Activated CD4-positive, alpha-beta T cell treated with anti-CD3 and anti-CD28 coated beads for 4 hours (primary cell): ENCODE measurements around the gene VPS39.
"Not testable (repeated sequence)": the region's sequence is repeated elsewhere in the genome, so short reads cannot be mapped to it uniquely, and the experiment has no call there.

Experiments
- DNase-seq, 2 donors: peaks; one replicate each; pipeline ENCODE4 v3.0.0-alpha.2; 2020

The VPS39 gene

GRCh38 chr15:42207674-42208579 lies at the start of gene VPS39:
TSS of gene VPS39 (minus strand) at chr15:42208304. CDS start at chr15:42208153, 151 bp downstream.
- DNase-seq: peak; percentile 76 to 79

GRCh38 chr15:42253300-42253699 lies 45.2 kb upstream of the VPS39 start:
- no peak for DNase-seq

DNA sequence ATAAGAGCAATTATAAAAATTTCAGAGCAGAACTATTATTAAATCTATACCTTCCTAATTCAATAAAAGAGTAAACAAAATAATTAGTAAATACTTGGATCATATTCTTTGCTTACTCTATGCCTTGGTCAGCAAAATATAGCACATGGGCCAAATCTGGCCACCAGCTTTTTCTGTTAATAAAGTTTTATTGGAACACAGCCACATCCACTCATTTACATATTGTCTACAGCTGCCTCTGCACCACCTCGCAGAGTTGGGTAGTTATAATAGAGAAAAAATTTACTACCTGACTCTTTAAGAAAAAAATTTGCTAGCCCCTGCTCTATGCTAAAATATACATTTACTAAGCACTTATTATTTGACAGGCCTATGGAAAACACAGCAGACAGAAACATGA lies 32.7 kb upstream of the VPS39 start:
- DNase-seq: no peak

GRCh38 chr15:42239528-42240182 lies 31.6 kb upstream of the VPS39 start:
- no peak for DNase-seq

- no peak for DNase-seq
Measured at GRCh38 chr15:42233107-42233506, 25.0 kb upstream of the VPS39 start.

DNA sequence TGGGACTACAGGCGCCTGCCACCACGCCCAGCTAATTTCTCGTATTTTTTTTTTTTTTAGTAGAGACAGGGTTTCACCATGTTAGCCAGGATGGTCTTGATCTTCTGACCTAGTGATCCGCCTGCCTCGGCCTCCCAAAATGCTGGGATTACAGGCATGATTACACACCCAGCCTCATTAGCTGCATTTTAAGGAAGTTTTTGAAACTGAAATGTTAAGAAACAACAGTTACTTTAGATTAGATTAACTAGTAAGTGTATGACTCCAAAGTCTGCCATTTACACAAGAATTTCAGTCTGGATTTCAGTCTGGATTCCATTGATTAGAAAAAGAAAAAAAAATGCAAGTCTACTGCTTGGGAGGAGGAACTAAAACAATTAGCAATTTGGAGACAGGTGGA lies 24.5 kb upstream of the VPS39 start:
- no peak for DNase-seq

GRCh38 chr15:42231088-42231487 lies 23.0 kb upstream of the VPS39 start:
- DNase-seq: no peak

DNA sequence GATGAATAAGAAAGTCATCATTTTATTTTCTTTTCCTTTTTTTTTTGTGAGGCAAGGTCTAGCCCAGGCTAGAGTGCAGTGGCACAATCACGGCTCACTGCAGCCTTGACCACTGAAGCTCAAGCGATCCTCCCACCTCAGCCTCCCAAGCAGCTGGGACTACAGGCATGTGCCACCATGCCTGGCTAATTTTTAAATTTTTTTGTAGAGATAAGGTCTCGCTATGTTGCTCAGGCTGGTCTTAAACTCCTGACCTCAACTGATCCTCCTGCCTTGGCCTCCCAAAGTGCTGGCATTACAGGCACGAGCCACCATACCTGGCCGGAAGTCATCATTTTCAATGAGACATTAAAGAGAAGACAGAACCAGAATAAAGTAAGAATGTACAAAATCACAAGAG lies 20.9 kb upstream of the VPS39 start:
- not testable (repeated sequence) for DNase-seq

DNA sequence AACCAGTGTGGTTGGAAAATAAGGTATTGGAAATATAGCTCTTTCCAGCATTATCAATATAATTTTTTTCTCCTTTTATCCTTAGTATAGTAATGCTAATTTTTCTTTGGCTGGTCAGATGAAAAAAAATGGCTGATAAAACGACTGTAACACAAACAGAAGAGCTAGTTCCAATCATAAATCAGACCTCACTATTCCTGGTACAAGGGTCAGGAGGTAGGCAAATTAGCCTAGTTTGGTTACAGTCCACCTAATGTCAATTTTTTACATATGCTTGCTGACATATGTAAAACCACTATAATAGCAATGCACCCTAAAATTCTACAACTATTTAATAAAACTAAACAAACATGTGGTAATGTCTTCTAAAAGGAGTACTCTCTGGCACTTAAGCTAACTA lies 19.9 kb upstream of the VPS39 start:
- no peak for DNase-seq

- no peak for DNase-seq
Measured at GRCh38 chr15:42226648-42227047, 18.5 kb upstream of the VPS39 start.

DNA sequence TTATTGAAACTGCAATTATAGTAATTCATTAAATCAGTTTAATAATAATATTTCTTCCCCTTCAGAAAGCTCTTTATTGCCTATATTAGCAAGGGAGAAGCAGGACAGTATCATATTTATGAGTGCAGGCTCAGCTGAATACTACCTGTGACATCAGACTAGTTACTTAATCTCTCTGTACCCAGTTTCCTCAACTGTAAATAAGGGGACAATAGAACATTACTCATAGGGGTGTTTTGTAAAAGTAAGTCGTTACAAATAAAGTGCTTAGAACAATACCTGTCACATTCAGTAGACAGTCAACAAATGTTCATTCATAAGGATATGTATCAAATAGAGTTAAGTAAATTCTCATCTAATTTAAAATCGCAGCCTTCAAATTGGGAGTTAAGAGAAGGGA lies 12.1 kb upstream of the VPS39 start:
- DNase-seq: no peak

GRCh38 chr15:42218953-42219592 lies 11.0 kb upstream of the VPS39 start:
- no peak for DNase-seq

DNA sequence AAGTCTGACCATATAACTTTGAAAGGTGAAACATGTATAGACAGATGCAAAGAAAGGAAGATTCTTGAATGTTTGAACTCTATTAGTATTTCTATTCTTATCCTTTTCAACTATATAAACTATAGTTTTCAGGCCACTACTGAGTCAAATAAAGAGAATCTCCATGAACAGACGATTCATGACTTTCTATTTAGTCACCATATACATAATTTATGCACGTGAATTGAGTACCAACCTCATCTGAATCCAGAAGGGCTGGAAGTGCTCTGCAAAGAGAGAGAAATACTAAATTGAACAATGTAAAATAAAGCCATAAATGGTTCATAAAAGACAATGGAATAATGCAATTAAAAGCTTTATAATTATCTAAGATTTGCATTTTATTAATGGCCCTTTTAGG lies 9.5 kb upstream of the VPS39 start:
- no peak for DNase-seq

GRCh38 chr15:42215913-42216829 lies 8.1 kb upstream of the VPS39 start:
- no peak for DNase-seq

DNA sequence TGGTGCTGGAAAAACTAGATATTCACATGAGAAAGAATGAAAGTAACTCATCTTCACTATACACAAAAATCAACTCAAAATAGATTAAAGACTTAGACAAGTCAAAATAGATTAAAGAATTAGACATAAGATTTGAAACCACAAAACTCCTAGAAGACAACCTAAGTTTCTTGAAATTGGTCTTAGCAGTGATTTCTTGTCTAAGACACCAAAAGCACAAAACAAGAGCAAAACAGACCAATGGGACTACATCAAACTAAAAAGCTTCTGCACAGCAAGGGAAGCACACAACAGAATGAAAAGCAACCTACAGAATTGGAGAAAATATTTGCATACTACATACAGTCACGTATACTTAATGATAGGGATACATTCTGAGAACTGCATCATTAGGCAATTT lies 6.5 kb upstream of the VPS39 start:
- DNase-seq: no peak

DNA sequence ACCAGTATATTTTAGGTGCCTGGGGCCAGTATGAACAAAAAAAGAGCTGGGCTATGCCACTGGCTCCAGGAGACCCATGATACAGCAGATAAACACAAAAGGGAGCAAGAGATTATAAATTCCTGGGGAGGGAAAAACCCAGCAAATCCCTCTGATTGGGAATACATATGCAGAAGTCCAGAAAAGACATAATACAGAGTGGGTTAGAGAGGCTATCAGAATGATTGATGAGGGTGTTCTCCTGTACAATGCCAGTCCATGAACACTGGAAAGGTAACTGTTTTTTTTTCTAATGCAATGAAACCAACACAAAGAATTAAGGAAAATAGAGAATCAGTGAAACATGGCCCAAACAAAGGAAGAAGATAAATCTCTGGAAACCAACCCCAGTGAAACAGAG lies 5.4 kb upstream of the VPS39 start:
- no peak for DNase-seq

DNA sequence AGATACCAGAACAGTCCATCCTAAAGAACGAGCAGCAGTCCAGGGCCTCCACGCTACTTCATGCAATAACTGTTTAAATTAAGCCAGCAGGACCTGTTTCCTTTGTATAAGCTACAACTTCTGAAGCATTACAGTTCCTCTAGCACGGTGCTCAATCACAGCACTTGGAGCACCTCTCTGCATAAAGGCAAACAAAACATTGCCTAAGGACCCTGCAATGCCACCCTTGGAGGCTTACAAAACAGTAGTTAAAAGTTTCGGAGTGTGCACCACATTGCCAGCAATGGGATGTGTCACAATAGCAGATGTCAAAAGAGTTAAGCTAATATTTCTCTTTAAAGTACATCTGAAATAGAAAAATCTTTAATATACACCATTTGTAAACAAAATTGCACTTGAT lies 2.6 kb upstream of the VPS39 start:
- DNase-seq: no peak

DNA sequence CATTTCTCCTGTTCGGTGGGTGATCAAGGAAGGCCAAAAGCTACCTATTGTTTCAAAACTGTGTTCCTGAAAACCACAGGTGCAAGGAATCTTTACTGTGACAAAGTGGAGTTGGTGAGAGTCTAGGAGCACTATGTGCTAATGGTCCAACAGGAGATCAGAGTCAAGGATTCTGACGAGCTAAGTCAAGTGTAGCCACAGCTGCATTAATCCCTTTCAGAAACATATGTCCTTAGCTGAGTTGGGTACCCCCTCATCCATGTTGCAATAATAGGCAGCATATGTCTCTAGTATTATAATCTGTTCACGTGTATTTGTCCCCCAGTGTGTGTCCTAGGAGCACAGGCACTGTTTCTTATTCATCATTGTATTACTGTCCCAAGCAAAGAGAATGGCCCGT lies 1.7 kb downstream of the VPS39 start:
- no peak for DNase-seq

DNA sequence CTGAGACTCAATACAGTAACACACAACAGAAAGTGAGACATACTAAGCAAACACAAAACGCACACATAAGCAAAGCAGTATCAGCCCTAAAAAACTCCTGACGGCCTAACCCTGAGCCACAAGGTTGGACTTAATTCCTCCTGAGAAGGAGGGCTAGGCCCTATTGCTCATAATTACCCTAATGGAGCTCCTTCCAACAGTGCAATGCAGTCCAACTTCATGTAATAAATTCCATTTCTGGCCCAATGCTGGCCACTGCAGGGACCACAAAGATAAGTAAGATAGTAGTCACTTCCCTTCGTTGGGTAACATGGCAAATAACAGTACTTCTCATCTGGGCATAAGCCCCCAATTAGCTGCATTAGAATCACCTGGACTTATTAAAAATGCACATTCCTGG lies 4.2 kb downstream of the VPS39 start:
- no peak for DNase-seq

GRCh38 chr15:42202653-42203052 lies 5.5 kb downstream of the VPS39 start:
- DNase-seq: no peak

DNA sequence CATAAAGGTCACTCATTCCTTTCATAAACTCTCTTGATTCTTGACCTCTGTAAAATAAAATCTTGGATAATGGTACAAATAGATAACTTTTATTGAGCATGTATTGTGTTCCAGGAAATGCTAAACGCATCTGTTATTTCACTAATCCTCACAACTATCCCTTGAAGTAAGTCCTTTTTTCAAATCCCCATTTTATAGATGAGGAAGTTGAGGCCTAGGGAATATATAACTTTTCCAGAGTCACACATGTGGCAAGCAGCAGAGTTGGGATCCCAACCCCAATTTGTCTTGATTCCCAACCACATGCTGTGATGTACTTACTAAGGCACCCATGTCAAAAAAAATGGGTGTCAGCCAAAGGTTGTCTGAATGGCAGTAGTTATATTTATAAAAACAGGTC lies 6.3 kb downstream of the VPS39 start:
- DNase-seq: no peak

GRCh38 chr15:42199126-42199525 lies 9.0 kb downstream of the VPS39 start:
- DNase-seq: no peak

DNA sequence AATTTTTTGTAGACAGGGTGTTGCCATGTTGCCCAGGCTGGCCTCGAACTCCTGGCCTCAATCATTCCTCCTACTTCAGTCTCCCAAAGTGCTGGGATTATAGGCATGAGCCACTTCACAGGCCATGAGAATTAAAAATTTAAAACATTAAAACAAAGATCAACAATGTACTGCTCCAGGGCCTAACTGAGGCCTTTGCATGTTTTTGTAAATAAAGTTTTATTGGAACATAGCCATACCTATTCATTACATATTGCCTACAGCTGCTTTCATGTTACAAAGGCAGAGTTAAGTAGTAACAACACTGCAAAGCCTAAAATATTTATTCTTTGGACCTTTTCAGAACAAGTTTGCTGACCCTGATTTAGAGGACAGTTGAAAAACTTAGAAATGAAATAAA lies 9.6 kb downstream of the VPS39 start:
- no peak for DNase-seq
